HFFc6 (cell line): Measurements from ENCODE around the gene FNDC3B. TPM values are rescaled to one million over a fixed set of nuclear protein-coding genes. Genes with fewer than 3 reads are reported as not detected.

ENCODE experiments used
- DNase-seq: peaks from one replicate; pipeline ENCODE4 v3.0.0-alpha.2; 2018
- H3K27ac Mint-ChIP-seq: 2 replicates; pipeline ENCODE4 v1.8.0; 2020; ENCODE audit warnings: mild to moderate bottlenecking, mixed read lengths
- H3K27me3 Mint-ChIP-seq: 2 replicates; pipeline ENCODE4 v1.8.0; 2021; ENCODE audit warnings: mild to moderate bottlenecking, moderate library complexity, mixed read lengths; ENCODE audit not compliant: insufficient read depth
- H3K36me3 Mint-ChIP-seq: 2 replicates; pipeline ENCODE4 v1.8.0; 2021; ENCODE audit warnings: low read depth, mixed read lengths
- H3K4me1 Mint-ChIP-seq: 2 replicates; pipeline ENCODE4 v1.8.0; 2020; ENCODE audit warnings: low read depth, mixed read lengths
- H3K4me3 Mint-ChIP-seq: 2 replicates; pipeline ENCODE4 v1.8.0; 2020; ENCODE audit warnings: mild to moderate bottlenecking, moderate library complexity, mixed read lengths
- H3K9me3 Mint-ChIP-seq: 2 replicates; pipeline ENCODE4 v1.8.0; 2020; ENCODE audit warnings: mild to moderate bottlenecking, mixed read lengths
- total RNA-seq, 6 experiments: library from RNA; stranded (reverse); fragmentation: NEBNext Ultra II Directional; extraction: Animal tissue kit (Norgen Biotek cat#: 25700); gene quantifications; 2 replicates in 1 of 6; 3 replicates in 5 of 6; pipeline ENCODE4 v1.2.3, GENCODE V29; 2021
- TF ChIP-seq, protein P1 (sequence below): fragments of 200-600 bp; sonication (generic); IDR thresholded peaks from 2 replicates; pipeline ENCODE4 v1.5.0; 2021; ENCODE audit warnings: antibody characterized with exemption, mild to moderate bottlenecking

FNDC3B gene
- total RNA-seq, 6 experiments from 2014 or later: 133 to 192 (median 155) TPM

DNA sequence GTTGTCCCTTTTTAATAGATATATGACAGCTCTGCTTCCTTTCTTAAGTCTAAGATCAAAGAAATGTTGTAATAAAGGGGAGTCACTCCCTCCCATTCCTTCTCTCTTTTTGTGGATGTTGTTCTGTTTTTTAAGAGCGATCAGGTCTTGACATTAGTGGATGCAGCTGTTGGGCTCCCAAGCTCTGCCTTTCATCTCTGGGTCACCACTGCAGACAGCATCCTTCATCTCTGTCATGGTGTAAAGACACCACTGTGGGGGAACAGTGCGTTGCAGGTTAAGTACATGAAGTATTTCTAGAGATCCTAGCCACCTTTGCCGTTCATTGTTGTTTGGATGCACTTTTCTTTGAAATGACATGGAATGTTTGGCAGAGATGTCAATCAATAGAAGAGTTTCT, 17.7 kb downstream of the FNDC3B start:
- H3K9me3 Mint-ChIP-seq: no peaks in the 10 kb centered on the region
- TF ChIP-seq, protein P1, sequence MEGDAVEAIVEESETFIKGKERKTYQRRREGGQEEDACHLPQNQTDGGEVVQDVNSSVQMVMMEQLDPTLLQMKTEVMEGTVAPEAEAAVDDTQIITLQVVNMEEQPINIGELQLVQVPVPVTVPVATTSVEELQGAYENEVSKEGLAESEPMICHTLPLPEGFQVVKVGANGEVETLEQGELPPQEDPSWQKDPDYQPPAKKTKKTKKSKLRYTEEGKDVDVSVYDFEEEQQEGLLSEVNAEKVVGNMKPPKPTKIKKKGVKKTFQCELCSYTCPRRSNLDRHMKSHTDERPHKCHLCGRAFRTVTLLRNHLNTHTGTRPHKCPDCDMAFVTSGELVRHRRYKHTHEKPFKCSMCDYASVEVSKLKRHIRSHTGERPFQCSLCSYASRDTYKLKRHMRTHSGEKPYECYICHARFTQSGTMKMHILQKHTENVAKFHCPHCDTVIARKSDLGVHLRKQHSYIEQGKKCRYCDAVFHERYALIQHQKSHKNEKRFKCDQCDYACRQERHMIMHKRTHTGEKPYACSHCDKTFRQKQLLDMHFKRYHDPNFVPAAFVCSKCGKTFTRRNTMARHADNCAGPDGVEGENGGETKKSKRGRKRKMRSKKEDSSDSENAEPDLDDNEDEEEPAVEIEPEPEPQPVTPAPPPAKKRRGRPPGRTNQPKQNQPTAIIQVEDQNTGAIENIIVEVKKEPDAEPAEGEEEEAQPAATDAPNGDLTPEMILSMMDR: no peak
- peak overlapping the region; percentile 60 for H3K27ac Mint-ChIP-seq
- peaks cover 42% of the 10 kb centered on the region for H3K36me3 Mint-ChIP-seq
- H3K4me3 Mint-ChIP-seq: no peak overlapping the region
- peaks cover 78% of the 10 kb centered on the region for H3K4me1 Mint-ChIP-seq
- no peaks in the 10 kb centered on the region; the same call in 1 of the 2 replicates for H3K27me3 Mint-ChIP-seq
- DNase-seq: no peak

DNA sequence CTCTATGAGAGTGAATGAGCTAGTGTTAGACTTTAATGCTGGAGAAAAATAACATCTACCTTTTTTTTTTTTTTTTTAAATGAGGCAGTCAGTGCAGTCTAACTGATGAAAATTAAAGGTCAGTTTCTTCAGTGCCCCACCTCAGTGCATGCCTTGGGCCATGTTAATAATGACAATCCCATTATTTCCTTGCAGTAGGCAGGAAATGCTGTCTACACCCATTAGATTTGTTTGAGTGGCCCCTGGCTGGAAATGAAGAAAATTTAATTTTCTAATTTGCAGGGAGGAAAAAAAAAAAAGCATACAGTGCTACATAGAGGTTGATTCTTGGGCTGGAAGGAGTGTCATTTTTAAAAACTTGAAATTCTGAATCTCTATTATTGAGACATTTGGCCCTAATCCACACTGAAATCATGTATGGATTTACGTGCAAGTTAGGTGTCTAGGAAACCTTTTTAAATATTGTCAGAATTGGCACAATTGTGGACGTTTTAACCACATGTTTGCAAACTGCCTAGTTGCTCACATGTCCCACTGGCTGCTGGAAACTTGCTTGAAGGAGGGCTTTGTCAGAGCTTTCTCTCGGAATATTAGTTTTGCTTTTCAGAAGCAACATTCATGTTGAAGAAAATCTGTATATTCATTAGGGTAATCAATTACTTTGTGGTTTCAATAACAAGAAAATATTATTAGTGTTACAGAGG, 18.4 kb downstream of the FNDC3B start:
- H3K4me3 Mint-ChIP-seq: no peak overlapping the region
- peaks cover 78% of the 10 kb centered on the region for H3K4me1 Mint-ChIP-seq
- H3K9me3 Mint-ChIP-seq: no peaks in the 10 kb centered on the region
- DNase-seq: no peak
- TF ChIP-seq, protein P1: no peak
- H3K27ac Mint-ChIP-seq: no peak overlapping the region
- peaks cover 40% of the 10 kb centered on the region for H3K36me3 Mint-ChIP-seq
- H3K27me3 Mint-ChIP-seq: peaks cover 2% of the 10 kb centered on the region; the same call in 1 of the 2 replicates

DNA sequence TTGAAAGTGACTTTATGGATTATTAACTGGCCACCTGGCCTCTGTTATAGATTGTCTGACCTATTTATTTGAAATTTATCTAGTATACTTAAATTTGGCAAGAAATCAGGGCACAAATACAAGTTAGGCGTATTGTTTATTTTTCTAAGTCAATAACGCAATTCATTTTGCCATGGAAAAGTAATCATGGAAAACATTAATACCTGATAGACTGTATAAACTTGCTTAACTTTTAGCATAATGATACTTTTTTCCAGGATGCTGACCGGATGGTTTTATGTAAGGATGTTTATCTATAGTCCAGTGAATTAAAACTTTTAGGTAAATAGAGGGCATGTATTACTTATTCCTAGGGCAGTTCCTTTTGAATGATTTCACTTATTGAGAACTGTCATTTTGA, 20.2 kb downstream of the FNDC3B start:
- peaks cover 2% of the 10 kb centered on the region; the same call in 1 of the 2 replicates for H3K27me3 Mint-ChIP-seq
- H3K4me3 Mint-ChIP-seq: no peak overlapping the region
- H3K4me1 Mint-ChIP-seq: peaks cover 95% of the 10 kb centered on the region
- H3K27ac Mint-ChIP-seq: no peak overlapping the region
- TF ChIP-seq, protein P1: no peak
- H3K36me3 Mint-ChIP-seq: peaks cover 57% of the 10 kb centered on the region
- H3K9me3 Mint-ChIP-seq: no peaks in the 10 kb centered on the region
- DNase-seq: no peak

DNA sequence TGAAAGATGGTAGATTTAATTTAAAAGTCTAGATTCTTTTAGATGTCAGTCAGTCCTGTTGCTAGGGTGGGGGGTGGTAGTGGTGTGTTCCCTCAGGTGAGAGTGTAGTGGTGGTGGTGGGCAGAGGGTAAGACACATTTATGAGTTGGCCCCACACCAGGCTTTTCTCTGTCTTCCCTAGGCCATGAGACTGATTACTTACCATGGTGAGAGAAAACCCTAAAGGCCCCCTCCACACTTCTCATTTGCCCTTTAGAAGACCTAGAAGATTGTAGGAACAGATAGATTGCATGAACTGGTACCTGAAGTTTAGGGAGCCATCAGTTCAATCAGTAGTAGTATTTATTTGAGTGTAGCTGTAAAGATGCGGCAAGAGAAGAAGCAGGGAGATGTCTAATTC, 20.9 kb downstream of the FNDC3B start:
- no peak overlapping the region for H3K4me3 Mint-ChIP-seq
- H3K9me3 Mint-ChIP-seq: no peaks in the 10 kb centered on the region
- TF ChIP-seq, protein P1: no peak
- no peak for DNase-seq
- H3K4me1 Mint-ChIP-seq: peaks cover 98% of the 10 kb centered on the region
- H3K27me3 Mint-ChIP-seq: peaks cover 2% of the 10 kb centered on the region; the same call in 1 of the 2 replicates
- 0 out of 2 replicates have a peak overlapping the region, but pooled peaks have one; percentile 16 for H3K27ac Mint-ChIP-seq
- peaks cover 60% of the 10 kb centered on the region for H3K36me3 Mint-ChIP-seq

DNA sequence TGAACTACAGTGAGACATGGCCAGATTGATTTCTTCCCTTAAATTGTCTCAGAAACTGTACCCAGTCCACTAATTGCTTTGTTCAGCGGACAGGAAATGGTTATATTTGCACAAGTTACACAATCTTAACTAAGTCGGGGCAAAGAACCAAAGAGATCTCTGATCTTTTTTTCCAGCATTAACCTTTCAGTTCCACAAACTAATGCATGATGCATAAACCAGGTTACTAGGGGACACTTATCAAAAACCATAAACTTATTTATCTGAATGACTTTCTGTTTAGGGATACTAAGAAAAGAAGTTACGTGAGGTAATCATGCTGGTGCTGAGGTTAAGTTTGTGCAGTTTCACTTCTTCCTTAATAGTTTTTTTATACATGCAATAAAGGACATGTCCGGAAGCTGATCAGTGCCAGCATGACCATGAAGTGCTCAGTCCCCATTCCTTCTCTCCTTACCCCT, 22.4 kb downstream of the FNDC3B start:
- Mint-ChIP-seq H3K4me3 (peak overlapping the region; percentile 55; the same call in 1 of the 2 replicates), H3K4me1 (peaks cover 98% of the 10 kb centered on the region), H3K27me3 (peaks cover 2% of the 10 kb centered on the region; the same call in 1 of the 2 replicates), H3K27ac (peak overlapping the region; percentile 64), H3K36me3 (peaks cover 49% of the 10 kb centered on the region), H3K9me3 (no peaks in the 10 kb centered on the region)
- DNase-seq: no peak
- TF ChIP-seq, protein P1: no peak
